ENCODE data around the gene NR2F6. TPM values are rescaled to one million over a fixed set of nuclear protein-coding genes. Genes with fewer than 3 reads are reported as not detected.

Gene NR2F6
- total and polyA plus RNA-seq, 11 donors, result 30.8 to 117 (median 46.3) TPM

DNA sequence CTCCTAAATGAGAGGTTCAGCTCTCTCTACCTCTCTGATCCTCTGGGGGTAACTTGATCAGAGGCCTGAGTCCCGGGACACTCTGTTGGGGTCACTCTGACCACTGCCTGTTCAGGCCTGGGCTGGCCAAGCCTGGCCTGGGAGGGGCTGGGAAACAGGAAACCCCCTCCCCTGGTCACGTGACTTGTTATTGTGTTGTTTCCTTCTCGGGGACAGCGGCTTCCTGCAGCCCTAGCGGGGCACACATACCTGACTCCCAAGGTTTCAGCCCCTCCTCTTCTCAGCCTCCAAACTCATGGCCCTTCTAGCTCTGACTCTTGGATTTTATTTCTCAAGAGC lies 18.9 kb upstream of the NR2F6 start, which contains the start of gene USHBP1:
Gene USHBP1, minus strand, starts transcription at position 105 of the 339 bp plus-strand sequence. CDS start 446 bp downstream, outside the sequence.
- 26 to 37% (median 33%) methylated on average over 5 of the region's 5 CpGs for WGBS, 4 donors
- intact Hi-C loops (cut with DNase I), result loop anchor here in 3 of 10 donors (5.0 to 10.0 kb wide), 2 partner anchors 47 to 190 kb away; partner anchors contain the start of genes USE1 (in 2 of the 3), HAUS8 (in 1 of the 3) and MYO9B (in 1 of the 3)
- H3K27me3 ChIP-seq, result no peaks in the 10 kb centered on the region
- H3K4me1 ChIP-seq, result peaks cover 0 to 23% (median 15%) of the 10 kb centered on the region in 12 donors
- ATAC-seq (peak in 3 of 4 donors; percentile 17 to 62 (median 22)), DNase-seq (peak in 4 of 5 donors; percentile 68 to 84 (median 77))
- H3K27ac ChIP-seq, result peak within 1 kb of the TSS; percentile 66 to 98 (median 88)
- H3K9me3 ChIP-seq, result peaks cover 0 to 5% (median 0%) of the 10 kb centered on the region in 12 donors
- TF ChIP-seq, protein P1, sequence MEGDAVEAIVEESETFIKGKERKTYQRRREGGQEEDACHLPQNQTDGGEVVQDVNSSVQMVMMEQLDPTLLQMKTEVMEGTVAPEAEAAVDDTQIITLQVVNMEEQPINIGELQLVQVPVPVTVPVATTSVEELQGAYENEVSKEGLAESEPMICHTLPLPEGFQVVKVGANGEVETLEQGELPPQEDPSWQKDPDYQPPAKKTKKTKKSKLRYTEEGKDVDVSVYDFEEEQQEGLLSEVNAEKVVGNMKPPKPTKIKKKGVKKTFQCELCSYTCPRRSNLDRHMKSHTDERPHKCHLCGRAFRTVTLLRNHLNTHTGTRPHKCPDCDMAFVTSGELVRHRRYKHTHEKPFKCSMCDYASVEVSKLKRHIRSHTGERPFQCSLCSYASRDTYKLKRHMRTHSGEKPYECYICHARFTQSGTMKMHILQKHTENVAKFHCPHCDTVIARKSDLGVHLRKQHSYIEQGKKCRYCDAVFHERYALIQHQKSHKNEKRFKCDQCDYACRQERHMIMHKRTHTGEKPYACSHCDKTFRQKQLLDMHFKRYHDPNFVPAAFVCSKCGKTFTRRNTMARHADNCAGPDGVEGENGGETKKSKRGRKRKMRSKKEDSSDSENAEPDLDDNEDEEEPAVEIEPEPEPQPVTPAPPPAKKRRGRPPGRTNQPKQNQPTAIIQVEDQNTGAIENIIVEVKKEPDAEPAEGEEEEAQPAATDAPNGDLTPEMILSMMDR (IDR thresholded peaks at IDR 0.05), result no peak
- TF ChIP-seq POLR2A (IDR thresholded peaks at IDR 0.05), result peak in 1 of 2 donors; percentile 80
- peaks cover 0 to 18% (median 10%) of the 10 kb centered on the region in 9 donors for H3K36me3 ChIP-seq
- H3K4me3 ChIP-seq, result peak within 1 kb of the TSS; percentile 29 to 83 (median 60)

DNA sequence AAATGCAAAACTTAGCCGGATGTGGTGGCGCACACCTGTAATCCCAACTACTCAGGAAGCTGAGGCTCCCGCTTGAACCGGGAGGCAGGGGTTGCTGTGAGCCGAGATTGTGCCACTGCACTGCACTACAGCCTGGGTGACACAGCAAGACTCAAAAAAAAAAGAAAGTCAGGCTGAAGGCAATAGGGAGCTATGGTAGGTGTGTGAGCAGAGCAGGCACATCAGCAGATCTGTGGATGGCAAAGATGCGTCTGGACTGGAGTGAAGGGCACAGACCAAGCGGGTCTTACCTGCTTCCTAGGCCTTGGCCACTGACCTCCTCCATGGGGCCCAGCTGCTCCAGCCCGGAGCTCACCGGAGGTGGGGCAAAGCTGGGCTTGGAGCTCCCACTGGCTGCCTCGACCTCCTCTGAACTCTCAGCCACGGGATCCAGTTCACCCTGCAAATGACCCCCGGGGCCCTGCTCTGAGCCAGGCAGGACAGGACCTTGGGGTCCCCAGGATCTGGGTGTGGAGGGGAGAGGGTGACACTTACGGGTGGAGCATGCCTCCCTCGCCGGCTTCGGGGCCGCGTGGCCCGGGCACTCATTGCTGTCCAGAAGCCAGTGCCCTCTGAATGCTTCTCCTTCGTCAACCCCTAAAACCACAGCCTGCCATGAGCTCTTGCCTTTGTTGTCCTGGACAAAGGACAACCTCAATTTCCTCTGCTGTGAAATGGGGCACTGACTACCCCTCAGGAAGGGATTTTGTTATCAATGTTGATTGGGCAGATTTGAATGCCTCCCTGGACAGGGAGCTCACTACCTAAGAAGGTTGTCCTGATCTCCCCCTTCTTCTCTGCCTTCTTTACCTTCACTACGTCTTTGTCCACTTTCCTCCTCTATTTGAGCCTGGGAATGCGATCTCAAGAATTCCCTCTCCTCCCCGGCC lies 18.3 kb upstream of the NR2F6 start:
- H3K4me1 ChIP-seq, result peaks cover 0 to 23% (median 15%) of the 10 kb centered on the region in 12 donors
- H3K9me3 ChIP-seq, result peaks cover 0 to 11% (median 2%) of the 10 kb centered on the region in 12 donors
- no peak for DNase-seq
- peaks cover 0 to 18% (median 4%) of the 10 kb centered on the region in 9 donors for H3K36me3 ChIP-seq
- no peak for ATAC-seq
- no peaks in the 10 kb centered on the region for H3K27me3 ChIP-seq
- H3K27ac ChIP-seq, result peak overlapping the region; percentile 66 to 98 (median 88)
- 62 to 75% (median 69%) methylated on average over 13 to 23 of the region's 23 CpGs for WGBS, 4 donors
- TF ChIP-seq POLR2A (IDR thresholded peaks at IDR 0.05), result no peak
- TF ChIP-seq, protein P1 (IDR thresholded peaks at IDR 0.05), result no peak
- intact Hi-C loops (cut with DNase I), result loop anchor here in 3 of 10 donors (5.0 to 10.0 kb wide), 2 partner anchors 47 to 189 kb away; partner anchors contain the start of genes USE1 (in 2 of the 3), HAUS8 (in 1 of the 3) and MYO9B (in 1 of the 3)
- H3K4me3 ChIP-seq, result peak overlapping the region; percentile 29 to 83 (median 60)

DNA sequence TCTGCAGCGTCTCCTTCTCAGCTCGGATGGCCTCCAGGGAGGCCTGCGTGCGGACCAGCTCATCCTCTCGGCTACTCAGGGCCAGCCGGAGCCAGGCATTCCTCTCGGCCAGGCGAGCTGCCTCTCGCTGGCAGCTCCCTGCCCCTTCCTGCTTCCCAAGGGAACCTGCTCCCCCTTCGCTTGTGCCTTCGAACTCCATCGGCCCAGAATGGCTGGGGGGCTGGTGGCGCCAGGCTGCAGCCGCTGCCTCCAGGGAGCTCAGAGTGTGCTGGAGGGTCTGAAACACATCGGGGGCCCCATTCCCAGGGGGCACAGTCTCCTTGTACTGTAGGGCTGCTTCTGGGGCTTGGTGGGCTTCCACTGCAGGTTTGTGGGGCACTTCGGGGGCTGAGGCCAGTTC lies 16.8 kb upstream of the NR2F6 start:
- DNase-seq, result no peak
- peak overlapping the region in 7 of 12 donors; percentile 12 to 97 (median 90) for H3K27ac ChIP-seq
- intact Hi-C loops (cut with DNase I), result loop anchor here in 3 of 10 donors (5.0 to 10.0 kb wide), 2 partner anchors 45 to 188 kb away; partner anchors contain the start of genes USE1 (in 2 of the 3), HAUS8 (in 1 of the 3) and MYO9B (in 1 of the 3)

More for the DNA sequence above, 16.8 kb upstream of the NR2F6 start:
- peaks cover 0 to 15% (median 7%) of the 10 kb centered on the region in 12 donors for H3K4me1 ChIP-seq
- no peaks in the 10 kb centered on the region for H3K27me3 ChIP-seq
- whole genome bisulfite sequencing, 4 donors, result 52 to 68% (median 61%) methylated on average over 11 to 16 of the region's 16 CpGs
- TF ChIP-seq, protein P1 (IDR thresholded peaks at IDR 0.05), result no peak
- no peak for TF ChIP-seq POLR2A (IDR thresholded peaks at IDR 0.05)
- H3K36me3 ChIP-seq, result peaks cover 0 to 29% (median 0%) of the 10 kb centered on the region in 9 donors
- peak overlapping the region in 10 of 12 donors; percentile 29 to 83 (median 62) for H3K4me3 ChIP-seq
- no peak for ATAC-seq
- H3K9me3 ChIP-seq, result peaks cover 0 to 12% (median 2%) of the 10 kb centered on the region in 12 donors
